Measurements from ENCODE around the gene MAPK7. TPM values are rescaled to one million over a fixed set of nuclear protein-coding genes. Genes with fewer than 3 reads are reported as not detected.
"Not testable (repeated sequence)": the region's sequence is repeated elsewhere in the genome, so short reads cannot be mapped to it uniquely, and the experiment has no call there.

Gene MAPK7
- total and polyA plus RNA-seq, 9 of the 15 experiments (the other 6 are each of a cell fraction or from before 2014, with no cell fraction given): 0.46 to 7.5 (median 2.5) TPM

DNA sequence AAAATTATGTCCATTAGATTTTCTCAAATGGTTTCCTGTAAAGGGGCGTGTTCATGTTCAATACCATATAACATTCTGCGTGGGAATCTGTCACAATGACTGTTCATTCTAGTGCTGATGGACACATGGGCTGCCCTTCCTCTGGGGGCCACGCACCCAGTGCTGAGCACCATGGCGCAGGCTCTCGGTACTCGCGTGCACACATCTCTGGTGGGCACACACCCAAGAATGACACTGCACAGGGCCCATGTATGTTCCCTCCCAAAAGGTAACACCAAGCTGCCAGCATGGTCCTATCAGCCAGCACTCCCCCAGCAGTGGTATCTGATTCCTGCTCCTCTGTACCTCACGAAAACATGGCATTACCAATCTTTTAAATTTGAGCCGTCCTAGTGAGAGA, 29.5 kb upstream of the MAPK7 start:
- Histone ChIP-seq H3K9me3 (replicated peaks; ENCODE audit: control insufficient read depth, insufficient read depth, low read depth, low read length) (no peaks in the 10 kb centered on the region), H3K36me3 (ENCODE audit: control insufficient read depth, insufficient read depth, low read length) (no peaks in the 10 kb centered on the region), H3K9ac (ENCODE audit: insufficient read depth in 1 of 2, low read depth in 2 of 2, low read length in 2 of 2) (no peak overlapping the region), H2AFZ (ENCODE audit: low read depth, low read length) (no peak overlapping the region), H3K4me2 (ENCODE audit: insufficient read depth, low read length) (no peak overlapping the region), H3K79me2 (ENCODE audit: control insufficient read depth, insufficient read depth, low read length) (no peaks in the 10 kb centered on the region), H3K4me3 (no peak overlapping the region), H4K20me1 (replicated peaks; ENCODE audit: control insufficient read depth, insufficient read depth, low read length) (no peaks in the 10 kb centered on the region), H3K9me1 (ENCODE audit: control insufficient read depth, insufficient read depth, low read length) (no peaks in the 10 kb centered on the region), H3K27me3 (ENCODE audit: control insufficient read depth in 2 of 2, insufficient read depth in 2 of 2, low read length in 2 of 2) (no peaks in the 10 kb centered on the region), H3K27ac (ENCODE audit: extremely low read depth, low read depth, low read length) (no peak overlapping the region), H3K4me1 (replicated peaks in 1 of 2; ENCODE audit: control insufficient read depth in 2 of 2, insufficient read depth in 2 of 2, low read length in 2 of 2) (peaks cover 22 to 39% of the 10 kb centered on the region in 2 experiments)
- no peak for DNase-seq (ENCODE audit: extremely low read depth in 1 of 4, low spot score in 3 of 4)
- TF ChIP-seq RFX5 (IDR thresholded peaks at IDR 0.05; ENCODE audit: low read depth, low read length): no peak
- TF ChIP-seq, protein P1, sequence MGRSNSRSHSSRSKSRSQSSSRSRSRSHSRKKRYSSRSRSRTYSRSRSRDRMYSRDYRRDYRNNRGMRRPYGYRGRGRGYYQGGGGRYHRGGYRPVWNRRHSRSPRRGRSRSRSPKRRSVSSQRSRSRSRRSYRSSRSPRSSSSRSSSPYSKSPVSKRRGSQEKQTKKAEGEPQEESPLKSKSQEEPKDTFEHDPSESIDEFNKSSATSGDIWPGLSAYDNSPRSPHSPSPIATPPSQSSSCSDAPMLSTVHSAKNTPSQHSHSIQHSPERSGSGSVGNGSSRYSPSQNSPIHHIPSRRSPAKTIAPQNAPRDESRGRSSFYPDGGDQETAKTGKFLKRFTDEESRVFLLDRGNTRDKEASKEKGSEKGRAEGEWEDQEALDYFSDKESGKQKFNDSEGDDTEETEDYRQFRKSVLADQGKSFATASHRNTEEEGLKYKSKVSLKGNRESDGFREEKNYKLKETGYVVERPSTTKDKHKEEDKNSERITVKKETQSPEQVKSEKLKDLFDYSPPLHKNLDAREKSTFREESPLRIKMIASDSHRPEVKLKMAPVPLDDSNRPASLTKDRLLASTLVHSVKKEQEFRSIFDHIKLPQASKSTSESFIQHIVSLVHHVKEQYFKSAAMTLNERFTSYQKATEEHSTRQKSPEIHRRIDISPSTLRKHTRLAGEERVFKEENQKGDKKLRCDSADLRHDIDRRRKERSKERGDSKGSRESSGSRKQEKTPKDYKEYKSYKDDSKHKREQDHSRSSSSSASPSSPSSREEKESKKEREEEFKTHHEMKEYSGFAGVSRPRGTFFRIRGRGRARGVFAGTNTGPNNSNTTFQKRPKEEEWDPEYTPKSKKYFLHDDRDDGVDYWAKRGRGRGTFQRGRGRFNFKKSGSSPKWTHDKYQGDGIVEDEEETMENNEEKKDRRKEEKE (IDR thresholded peaks at IDR 0.05; ENCODE audit: borderline replicate concordance in 1 of 2, control insufficient read depth in 1 of 2, low read depth in 2 of 2, low read length in 1 of 2): no peak
- ChIA-PET POLR2A (interaction anchor here (0.6 kb wide), 1 partner anchor 100 kb away, joined by 3 read pairs; no protein-coding TSS in a partner anchor), CTCF (ENCODE audit: low intra/inter-chr PET ratio) (no interaction called here)
- 85% methylated on average over 8 of the region's 9 CpGs for WGBS (ENCODE audit: insufficient coverage, low coverage, missing lambda C conversion rate)
- in situ Hi-C loops (cut with MboI) (no loop called here), intact Hi-C loops (cut with micrococcal nuclease) (no loop called here)
- FAIRE-seq: no peak
- ATAC-seq: no peak
- BruUV-seq (replicated peaks): no TSS peak

DNA sequence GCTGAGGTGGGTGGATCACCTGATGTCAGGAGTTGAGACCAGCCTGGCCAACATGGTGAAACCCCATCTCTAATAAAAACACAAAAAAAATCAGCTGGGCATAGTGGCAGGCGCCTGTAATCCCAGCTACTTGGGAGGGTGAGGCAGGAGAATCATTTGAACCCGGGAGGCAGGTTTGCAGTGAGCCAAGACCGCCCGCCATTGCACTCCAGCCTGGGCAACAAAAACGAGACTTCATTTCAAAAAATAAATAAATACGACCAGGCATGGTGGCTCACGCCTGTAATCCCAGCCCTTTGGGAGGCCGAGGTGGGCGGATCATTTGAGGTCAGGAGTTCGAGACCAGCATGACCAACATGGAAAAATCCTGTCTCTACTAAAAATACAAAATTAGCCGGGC, 24.9 kb upstream of the MAPK7 start:
- in situ Hi-C loops (cut with MboI); H3K36me3 ChIP-seq (ENCODE audit: control insufficient read depth, insufficient read depth, low read length): not testable (repeated sequence)

More for the DNA sequence above, 24.9 kb upstream of the MAPK7 start:
- FAIRE-seq; H3K9ac ChIP-seq (ENCODE audit: insufficient read depth in 1 of 2, low read depth in 2 of 2, low read length in 2 of 2); DNase-seq (ENCODE audit: extremely low read depth in 1 of 4, low spot score in 3 of 4); CTCF ChIA-PET (ENCODE audit: low intra/inter-chr PET ratio); intact Hi-C loops (cut with micrococcal nuclease); POLR2A ChIA-PET; H3K9me1 ChIP-seq (ENCODE audit: control insufficient read depth, insufficient read depth, low read length); H3K27me3 ChIP-seq (ENCODE audit: control insufficient read depth in 2 of 2, insufficient read depth in 2 of 2, low read length in 2 of 2); H3K4me1 ChIP-seq (replicated peaks in 1 of 2; ENCODE audit: control insufficient read depth in 2 of 2, insufficient read depth in 2 of 2, low read length in 2 of 2); H3K79me2 ChIP-seq (ENCODE audit: control insufficient read depth, insufficient read depth, low read length); H3K27ac ChIP-seq (ENCODE audit: extremely low read depth, low read depth, low read length); BruUV-seq (replicated peaks); H3K9me3 ChIP-seq (replicated peaks; ENCODE audit: control insufficient read depth, insufficient read depth, low read depth, low read length); H3K4me2 ChIP-seq (ENCODE audit: insufficient read depth, low read length); H4K20me1 ChIP-seq (replicated peaks; ENCODE audit: control insufficient read depth, insufficient read depth, low read length); ATAC-seq; H2AFZ ChIP-seq (ENCODE audit: low read depth, low read length); H3K4me3 ChIP-seq: not testable (repeated sequence)
- WGBS (ENCODE audit: insufficient coverage, low coverage, missing lambda C conversion rate): 86% methylated on average over 10 of the region's 11 CpGs

Data from K562 (cell line).